HG03175 (cell line): ENCODE data around the gene OLFML2A.
A peak's percentile ranks its signal among the peaks of the same experiment; 100 is the strongest.
"Not testable (repeated sequence)": the region's sequence is repeated elsewhere in the genome, so short reads cannot be mapped to it uniquely, and the experiment has no call there.

ENCODE experiments used
- ATAC-seq: cut with Tn5 transposase; IDR thresholded peaks from one replicate; pipeline ENCODE4 v1.9.1; 2021; ENCODE audit warnings: mild to moderate bottlenecking, moderate library complexity; ENCODE audit not compliant: unreplicated experiment

OLFML2A gene

GRCh38 chr9:124760719-124761118, 16.2 kb upstream of the OLFML2A start:
- ATAC-seq, result no peak

DNA sequence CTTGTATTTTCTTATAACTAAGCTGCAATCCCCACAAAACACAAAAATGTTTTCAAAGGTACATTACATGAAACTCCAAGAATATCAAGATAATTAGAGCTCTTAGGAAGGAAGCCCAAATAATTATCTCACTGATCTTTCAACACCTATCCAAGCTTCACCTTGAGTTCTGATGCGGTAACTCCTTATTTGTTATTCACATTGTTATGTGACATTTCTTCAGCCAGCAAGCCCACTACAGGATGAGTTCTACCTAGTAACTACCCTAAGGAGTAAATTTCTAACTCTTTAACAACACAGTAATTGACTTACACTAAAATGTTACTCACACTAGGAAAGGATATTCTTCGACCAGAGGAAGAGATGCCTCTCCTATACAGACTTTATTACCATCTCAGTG, 15.7 kb upstream of the OLFML2A start:
- no peak for ATAC-seq

DNA sequence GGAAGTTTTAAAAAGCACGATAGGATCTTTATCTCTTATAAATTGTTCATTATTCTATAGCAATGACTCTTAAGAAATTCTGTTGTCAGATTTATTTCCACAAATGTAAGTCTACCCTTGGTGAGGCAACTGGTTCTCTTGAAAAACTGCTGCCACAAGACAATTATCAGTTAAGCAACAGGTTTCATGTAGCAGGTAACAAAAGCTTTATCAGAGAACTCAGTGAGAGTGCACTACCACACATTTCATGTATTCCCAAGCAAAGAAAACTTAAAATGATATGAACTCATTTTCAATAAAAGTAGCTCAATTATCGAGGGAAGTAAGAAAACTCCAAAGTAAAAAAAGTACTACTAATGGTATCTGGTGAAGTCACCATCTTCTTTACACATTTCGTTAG, 15.2 kb upstream of the OLFML2A start:
- no peak for ATAC-seq

DNA sequence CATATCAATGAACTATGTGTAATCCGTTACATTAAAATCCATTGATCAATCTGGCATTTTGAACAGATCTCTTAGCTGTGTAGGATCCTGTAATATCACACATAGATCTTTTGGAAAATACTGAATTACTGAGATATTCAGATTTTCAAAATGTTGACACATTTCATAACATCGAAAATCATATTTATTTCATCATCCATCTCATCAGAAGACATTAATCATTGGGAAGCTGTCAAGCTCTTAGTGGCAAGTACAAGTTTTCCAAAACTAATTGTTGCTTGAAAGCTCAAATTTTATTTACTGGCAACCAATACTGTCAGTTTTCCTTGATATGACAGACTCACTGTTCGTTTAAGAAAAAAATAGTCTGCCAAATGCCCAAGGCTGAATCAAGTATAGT, 14.3 kb upstream of the OLFML2A start:
- no peak for ATAC-seq

DNA sequence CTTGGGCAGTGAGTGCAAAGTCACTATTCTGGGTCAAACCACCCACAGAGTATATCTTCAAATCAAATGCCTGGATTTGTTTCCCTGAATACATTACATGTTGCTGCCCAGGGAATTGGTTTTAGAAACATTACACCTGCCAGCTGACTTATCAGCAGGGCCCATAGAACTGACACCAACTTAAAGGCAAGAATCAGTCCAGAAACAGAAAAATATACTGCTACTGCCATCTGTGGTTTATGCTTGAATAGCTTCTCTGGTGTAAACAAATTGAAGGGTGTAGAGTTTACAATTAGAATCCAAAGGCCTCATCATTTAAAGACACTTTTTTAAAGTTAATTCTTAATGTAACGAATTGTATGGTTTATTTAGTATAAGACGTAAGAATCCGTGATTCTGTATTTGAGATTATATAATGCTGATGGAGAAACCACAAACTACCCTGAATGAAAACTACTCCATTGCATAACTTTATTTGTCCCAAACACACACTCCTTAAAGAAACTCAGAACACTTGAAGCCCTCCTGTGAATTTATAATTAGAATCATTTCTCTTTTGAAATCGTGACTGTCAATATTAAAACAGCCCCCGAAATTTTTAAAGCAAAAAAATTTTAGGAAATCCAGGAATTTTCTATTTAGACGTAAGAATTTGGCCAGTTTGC, 12.0 kb upstream of the OLFML2A start:
- peak; percentile 42 for ATAC-seq

DNA sequence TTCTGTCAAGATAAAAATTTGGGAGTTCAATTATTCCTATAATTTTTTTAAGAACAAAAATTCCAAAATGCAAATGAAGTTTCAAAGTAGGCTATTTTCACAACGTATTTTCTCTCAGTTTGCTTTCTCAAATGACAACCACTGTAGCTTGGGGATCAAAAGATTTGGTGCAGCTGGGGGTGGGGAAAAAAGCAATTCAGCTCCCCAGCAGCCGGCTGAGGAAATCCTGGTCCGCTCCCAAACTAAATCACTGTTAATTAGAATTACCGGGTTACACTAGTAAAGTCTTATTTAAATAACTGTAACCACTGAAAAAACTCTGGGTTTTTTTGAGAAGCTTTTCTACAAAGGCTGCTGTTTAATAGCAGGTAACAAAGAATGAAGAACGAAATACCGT, 11.5 kb upstream of the OLFML2A start:
- ATAC-seq, result no peak

DNA sequence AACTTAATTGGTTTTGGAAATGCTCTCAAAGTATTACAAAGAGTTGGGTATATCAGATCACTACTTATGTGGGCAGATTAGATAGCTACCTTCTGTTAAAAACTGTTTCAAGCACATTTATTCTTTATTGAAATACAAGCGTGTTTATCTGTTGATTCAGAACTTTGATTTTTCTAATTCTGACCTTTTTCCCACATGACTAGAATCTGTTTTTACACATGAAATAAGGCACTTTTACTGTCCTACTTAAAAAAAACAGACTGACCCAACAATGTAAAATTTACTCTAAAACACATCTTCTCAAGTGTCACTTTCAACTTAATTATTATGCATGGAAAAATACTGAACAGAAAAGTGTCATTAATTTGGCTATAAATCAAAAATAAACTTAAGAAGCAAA, 10.6 kb upstream of the OLFML2A start:
- ATAC-seq, result no peak

- no peak for ATAC-seq
Measured at GRCh38 chr9:124766815-124767554, 9.9 kb upstream of the OLFML2A start.

DNA sequence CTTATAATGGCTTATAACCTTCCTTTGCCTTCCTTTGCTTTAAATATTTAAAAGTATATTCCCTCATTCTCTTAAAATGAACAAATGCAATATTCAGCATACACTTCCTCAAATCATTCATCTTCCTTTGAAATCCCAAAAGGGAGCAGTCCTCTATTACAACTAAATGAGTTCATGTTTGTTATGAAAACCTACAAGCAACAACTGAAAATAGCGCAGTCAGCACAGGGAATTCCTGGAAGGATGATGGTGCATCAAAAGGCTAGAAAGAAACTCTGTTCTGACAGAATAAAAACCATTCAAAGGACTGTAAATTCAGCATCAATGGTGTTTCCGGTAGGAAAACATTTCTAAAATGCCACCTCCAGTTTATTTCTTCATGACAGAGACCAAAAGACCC, 9.1 kb upstream of the OLFML2A start:
- no peak for ATAC-seq

DNA sequence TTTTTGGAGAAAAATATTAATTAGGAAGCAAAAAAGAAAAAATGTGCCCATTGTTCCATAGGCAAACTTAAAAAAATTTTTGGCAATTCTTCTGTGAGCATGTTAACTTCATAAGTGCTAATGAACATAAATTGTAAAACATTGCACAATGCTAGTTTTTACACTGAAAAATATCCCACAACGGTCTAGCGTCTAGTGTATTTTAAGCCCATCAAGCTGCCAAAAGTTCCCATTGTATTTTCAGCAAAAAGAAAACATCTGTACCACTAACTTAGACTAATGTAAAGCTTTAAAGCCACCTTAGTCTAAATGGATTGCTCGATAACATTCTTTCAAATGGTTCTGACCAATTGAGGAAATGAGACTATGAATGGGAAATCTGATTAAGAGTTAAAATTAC, 8.6 kb upstream of the OLFML2A start:
- ATAC-seq, result no peak

- ATAC-seq, result no peak
Measured at GRCh38 chr9:124768750-124769548, 8.0 kb upstream of the OLFML2A start.

DNA sequence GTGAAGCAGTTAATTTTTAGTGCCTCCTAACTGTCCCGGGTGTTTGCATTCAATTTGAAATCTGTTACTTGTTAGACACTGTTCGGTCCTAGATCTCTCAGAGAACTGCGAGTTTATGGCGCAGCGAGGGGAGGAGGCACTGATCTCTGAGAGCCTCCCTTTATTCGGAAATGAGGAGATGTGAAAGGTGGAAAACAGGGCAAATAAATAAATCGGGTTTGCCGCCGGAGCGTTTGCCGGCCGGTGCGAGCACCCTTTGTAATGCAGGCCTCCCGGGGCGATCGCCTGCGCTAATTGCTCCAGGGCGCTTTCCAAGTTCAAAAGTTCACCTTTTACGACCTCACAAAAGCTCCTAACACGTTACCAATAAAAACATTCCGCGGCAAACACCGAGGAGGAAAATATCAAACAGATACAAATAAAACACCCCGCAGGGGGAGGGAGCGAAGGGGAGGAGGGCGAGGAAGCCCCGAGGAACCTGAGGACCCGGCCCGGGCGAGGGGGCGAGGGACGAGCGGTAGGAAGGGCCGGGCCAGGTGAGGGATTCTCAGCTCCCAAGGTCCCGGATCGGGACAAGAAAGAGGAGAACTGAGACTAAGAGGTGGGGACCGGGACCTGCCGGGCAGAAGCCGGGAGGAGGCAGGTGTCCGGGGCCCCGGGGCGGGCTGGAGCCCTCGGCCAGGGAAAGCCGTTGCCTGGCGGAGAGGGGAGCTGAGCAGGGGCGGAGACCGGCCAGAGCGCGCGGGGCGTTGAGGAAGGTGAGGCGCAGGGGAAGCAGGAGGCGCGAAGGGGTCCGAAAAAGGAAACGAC, 7.2 kb upstream of the OLFML2A start:
- no peak for ATAC-seq

DNA sequence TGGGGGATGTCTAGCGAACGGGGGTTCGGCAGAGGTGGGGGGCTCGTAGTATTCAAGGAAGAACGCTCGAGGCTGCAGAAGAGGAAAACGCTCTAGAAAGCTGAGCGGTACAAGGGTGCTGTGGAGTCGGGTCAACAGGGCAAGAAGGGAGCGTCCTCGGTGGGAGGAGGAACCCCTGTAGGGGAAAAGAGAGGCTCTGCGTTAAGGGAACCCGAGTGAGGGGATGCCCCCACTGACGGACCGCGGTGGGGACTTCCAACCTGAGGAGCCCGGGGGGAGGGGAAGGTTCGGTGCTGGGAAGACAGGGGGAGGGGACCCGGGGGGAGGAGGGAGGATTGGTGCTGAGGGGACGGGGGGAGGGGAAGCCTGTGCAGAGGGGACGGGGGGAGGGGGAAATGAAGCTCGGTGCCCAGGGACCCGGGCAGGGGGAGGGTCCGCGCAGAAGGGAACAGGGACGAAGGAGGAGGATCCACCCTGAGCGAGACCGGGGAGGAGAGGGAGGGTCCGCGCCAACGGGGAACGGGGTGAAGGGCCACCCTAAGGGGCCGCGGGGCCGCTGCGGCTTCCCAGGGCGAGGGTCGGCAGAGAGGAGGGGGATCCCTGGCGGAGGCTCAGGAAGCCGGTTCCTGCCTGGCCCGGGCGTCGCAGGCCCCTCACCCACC, 6.4 kb upstream of the OLFML2A start:
- peak; percentile 2 for ATAC-seq

GRCh38 chr9:124771021-124771866, 5.7 kb upstream of the OLFML2A start, which contains the start of gene NR6A1:
Gene NR6A1, minus strand, starts transcription at chr9:124771311.
- peak; percentile 91 for ATAC-seq

DNA sequence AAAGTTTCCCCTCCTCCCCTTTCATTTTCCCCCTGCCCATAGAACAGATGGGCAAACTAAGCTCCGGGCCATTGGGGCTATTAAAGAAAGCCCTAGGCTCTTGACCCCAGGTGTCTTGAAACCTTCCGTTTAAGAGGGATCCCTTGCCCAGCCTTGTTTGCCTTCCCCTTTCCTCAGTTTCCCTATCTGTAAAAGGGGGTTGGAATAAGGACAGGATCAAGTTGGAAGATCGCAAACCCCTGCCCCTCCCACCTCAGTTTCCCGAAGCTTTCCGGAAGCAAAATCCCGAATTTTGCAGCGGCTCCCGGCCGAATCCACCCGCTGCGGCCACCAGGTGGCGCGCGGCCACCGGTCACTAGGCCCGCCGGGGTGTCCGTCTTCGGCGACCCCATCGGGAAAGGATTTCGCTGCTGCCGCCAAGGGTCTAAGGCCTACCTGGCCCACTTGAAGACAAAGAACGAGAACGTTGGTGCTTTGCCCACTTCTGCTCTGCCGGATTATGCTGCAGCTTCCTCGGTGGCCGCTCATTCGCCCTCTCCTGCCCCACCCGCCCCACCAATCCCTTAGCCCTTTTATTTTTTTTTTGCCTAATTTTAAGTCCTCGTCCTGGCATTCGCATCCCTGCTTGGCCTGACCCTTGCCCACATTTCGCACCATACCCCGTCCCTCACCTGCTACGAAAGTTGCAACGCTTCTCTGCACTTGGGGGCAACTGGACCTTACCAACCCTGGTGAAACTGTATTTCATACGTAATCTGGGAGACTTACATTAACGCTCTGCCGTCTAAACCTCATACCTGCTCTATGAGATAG, 4.9 kb upstream of the OLFML2A start:
- ATAC-seq, result no peak

GRCh38 chr9:124772877-124773276, 4.1 kb upstream of the OLFML2A start:
- not testable (repeated sequence) for ATAC-seq

DNA sequence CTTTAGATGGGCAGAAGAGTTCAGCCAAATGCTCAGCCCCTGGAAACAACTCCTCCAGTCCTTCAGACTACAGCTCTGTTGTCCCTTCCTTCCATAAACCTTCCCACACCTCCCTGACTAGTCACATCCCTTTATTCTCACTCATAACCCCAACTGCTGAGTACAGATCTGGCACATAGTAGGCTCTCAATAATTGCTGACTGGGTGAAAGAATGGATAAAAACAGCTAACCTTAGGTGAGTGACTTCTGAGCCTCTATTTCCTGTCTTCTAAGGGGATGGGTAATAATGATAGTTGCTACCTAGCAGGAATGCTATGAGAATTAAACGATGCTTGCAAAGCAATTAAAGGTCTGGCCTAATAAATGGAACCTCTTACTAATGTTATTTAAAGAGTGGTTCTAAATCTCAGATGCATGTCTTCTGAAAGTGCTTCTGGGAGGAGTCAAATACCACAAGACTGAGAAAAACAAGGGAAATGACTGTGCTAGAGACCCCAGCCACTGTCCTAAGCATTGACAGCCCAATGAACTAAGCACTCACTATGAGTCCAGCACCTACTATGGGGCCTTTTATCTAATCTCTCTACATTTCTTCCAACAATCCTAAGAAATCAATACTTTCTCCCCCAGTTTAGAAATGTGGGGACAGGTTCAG, 3.3 kb upstream of the OLFML2A start:
- no peak for ATAC-seq
